Measurements from ENCODE around the gene ZP1. TPM values are rescaled to one million over a fixed set of nuclear protein-coding genes. Genes with fewer than 3 reads are reported as not detected.
A peak's percentile ranks its signal among the peaks of the same experiment; 100 is the strongest.

Gene ZP1
- total RNA-seq, 2 experiments from 2014 or later = not detected

- DNase-seq = no peak
- Mint-ChIP-seq H3K36me3 (ENCODE audit: low read depth) (peaks cover 1% of the 10 kb centered on the region), H3K9me3 (no peaks in the 10 kb centered on the region), H3K27ac (peak overlapping the region; percentile 86), H3K4me1 (peaks cover 31% of the 10 kb centered on the region), H3K4me3 (no peak overlapping the region), H3K27me3 (peaks cover 2% of the 10 kb centered on the region)
- POLR2A ChIA-PET = no interaction called here
- CTCF ChIA-PET = interaction anchor here (1.2 kb wide), 1 partner anchor 13 kb away, joined by 3 read pairs; no protein-coding TSS in a partner anchor
Measured at GRCh38 chr11:60858731-60859464, 8.4 kb upstream of the ZP1 start.

DNA sequence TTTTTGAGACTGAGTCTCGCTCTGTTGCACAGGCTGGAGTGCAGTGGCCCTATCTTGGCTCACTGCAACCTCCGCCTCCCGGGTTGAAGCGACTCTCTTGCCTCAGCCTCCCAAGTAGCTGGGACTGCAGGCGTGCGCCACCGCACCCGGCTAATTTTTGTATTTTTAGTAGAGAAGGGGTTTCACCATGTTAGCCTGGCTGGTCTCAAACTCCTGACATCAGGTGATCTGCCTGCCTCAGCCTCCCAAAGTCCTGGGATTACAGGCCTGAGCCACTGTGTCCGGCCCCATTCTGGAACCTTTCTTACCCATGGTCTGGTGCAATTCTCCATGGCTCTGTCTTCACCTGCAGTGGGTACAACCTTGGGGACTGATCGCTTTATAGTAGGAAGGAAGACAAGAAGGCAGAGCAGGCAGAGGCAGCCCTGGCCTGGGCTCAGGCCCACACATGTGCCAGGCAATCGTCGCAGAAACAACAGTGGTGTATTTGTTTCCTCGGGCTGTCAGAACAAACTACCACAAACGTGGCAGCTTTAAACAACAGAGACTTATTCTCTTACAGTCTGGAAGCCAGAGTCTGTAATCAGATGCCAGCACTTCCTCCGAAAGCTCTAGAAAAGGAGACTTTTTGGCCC lies 7.6 kb upstream of the ZP1 start:
- Mint-ChIP-seq H3K4me1 (peaks cover 33% of the 10 kb centered on the region), H3K4me3 (no peak overlapping the region), H3K9me3 (no peaks in the 10 kb centered on the region), H3K27me3 (peaks cover 2% of the 10 kb centered on the region), H3K36me3 (ENCODE audit: low read depth) (peaks cover 1% of the 10 kb centered on the region), H3K27ac (no peak overlapping the region)
- DNase-seq = no peak
- ChIA-PET POLR2A (no interaction called here), CTCF (interaction anchor here (1.6 kb wide), 1 partner anchor 28 kb away, joined by 5 read pairs; no protein-coding TSS in a partner anchor)

- ChIA-PET CTCF (interaction anchor here (1.0 to 1.6 kb wide), 3 partner anchors 9 to 27 kb away, joined by 4 to 5 read pairs (median 5); no protein-coding TSS in a partner anchor), POLR2A (interaction anchor here (0.6 to 0.7 kb wide), 2 partner anchors 26 to 52 kb away, joined by 4 to 7 read pairs; no protein-coding TSS in a partner anchor)
- Mint-ChIP-seq H3K9me3 (no peaks in the 10 kb centered on the region), H3K27me3 (peaks cover 2% of the 10 kb centered on the region), H3K27ac (no peak overlapping the region), H3K4me1 (peaks cover 36% of the 10 kb centered on the region), H3K4me3 (no peak overlapping the region), H3K36me3 (ENCODE audit: low read depth) (peaks cover 1% of the 10 kb centered on the region)
- DNase-seq = no peak
Measured at GRCh38 chr11:60860943-60861342, 6.4 kb upstream of the ZP1 start.

DNA sequence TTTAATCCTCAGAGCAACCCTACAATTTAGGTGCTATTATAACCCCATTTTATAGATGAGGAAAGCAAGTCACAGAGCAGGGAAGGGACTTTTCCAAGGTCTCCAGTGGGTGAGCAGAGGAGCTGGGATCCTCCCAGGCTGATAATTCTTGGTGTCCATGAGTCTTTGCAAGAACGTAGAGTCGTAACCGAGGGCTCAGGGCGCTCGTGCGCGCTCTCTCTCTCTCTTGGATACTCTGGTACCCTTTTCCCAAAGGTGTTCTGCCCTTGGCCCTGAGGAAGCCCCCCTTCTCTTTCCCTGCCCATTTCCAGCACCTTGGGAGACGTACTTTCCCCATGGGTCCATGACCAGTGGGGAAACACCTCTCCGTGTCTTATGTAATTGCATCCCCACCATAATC lies 5.2 kb upstream of the ZP1 start:
- DNase-seq = no peak
- no peak overlapping the region for H3K27ac Mint-ChIP-seq
- POLR2A ChIA-PET = no interaction called here
- CTCF ChIA-PET = interaction anchor here (1.0 to 1.6 kb wide), 2 partner anchors 18 to 27 kb away, joined by 3 to 4 read pairs; no protein-coding TSS in a partner anchor
- peaks cover 2% of the 10 kb centered on the region for H3K27me3 Mint-ChIP-seq
- H3K4me3 Mint-ChIP-seq = no peak overlapping the region
- H3K9me3 Mint-ChIP-seq = no peaks in the 10 kb centered on the region
- H3K4me1 Mint-ChIP-seq = peaks cover 36% of the 10 kb centered on the region
- H3K36me3 Mint-ChIP-seq (ENCODE audit: low read depth) = peaks cover 1% of the 10 kb centered on the region

GRCh38 chr11:60863550-60864521 lies 3.5 kb upstream of the ZP1 start:
- DNase-seq = no peak
- no peaks in the 10 kb centered on the region for H3K9me3 Mint-ChIP-seq
- H3K27ac Mint-ChIP-seq = no peak overlapping the region
- ChIA-PET POLR2A (no interaction called here), CTCF (interaction anchor here (1.5 to 1.8 kb wide), 4 partner anchors 7 to 25 kb away, joined by 3 to 5 read pairs (median 4); partner anchors contain the start of gene PTGDR2)
- H3K4me3 Mint-ChIP-seq = no peak overlapping the region
- H3K27me3 Mint-ChIP-seq = peaks cover 2% of the 10 kb centered on the region
- peaks cover 32% of the 10 kb centered on the region for H3K4me1 Mint-ChIP-seq
- no peaks in the 10 kb centered on the region for H3K36me3 Mint-ChIP-seq (ENCODE audit: low read depth)

GRCh38 chr11:60864856-60865513 lies 2.4 kb upstream of the ZP1 start:
- Mint-ChIP-seq H3K36me3 (ENCODE audit: low read depth) (no peaks in the 10 kb centered on the region), H3K27me3 (peaks cover 2% of the 10 kb centered on the region), H3K9me3 (no peaks in the 10 kb centered on the region), H3K27ac (no peak overlapping the region), H3K4me3 (no peak overlapping the region), H3K4me1 (peaks cover 32% of the 10 kb centered on the region)
- DNase-seq = no peak
- ChIA-PET POLR2A (no interaction called here), CTCF (interaction anchor here (0.8 to 2.6 kb wide), 6 partner anchors 9 to 34 kb away, joined by 3 to 9 read pairs (median 3); partner anchors contain the start of gene PTGDR2)

GRCh38 chr11:60867871-60868681 lies 734 bp downstream of the ZP1 start:
- H3K27me3 Mint-ChIP-seq = no peaks in the 10 kb centered on the region
- ChIA-PET POLR2A (interaction anchor here (0.6 kb wide), 1 partner anchor 174 kb away, joined by 3 read pairs; no protein-coding TSS in a partner anchor), CTCF (interaction anchor here (0.6 to 0.9 kb wide), 2 partner anchors 19 to 105 kb away, joined by 3 to 6 read pairs; no protein-coding TSS in a partner anchor)
- H3K4me3 Mint-ChIP-seq = no peak overlapping the region
- DNase-seq = no peak
- H3K9me3 Mint-ChIP-seq = no peaks in the 10 kb centered on the region
- no peaks in the 10 kb centered on the region for H3K36me3 Mint-ChIP-seq (ENCODE audit: low read depth)
- peaks cover 56% of the 10 kb centered on the region for H3K4me1 Mint-ChIP-seq
- peak overlapping the region; percentile 72 for H3K27ac Mint-ChIP-seq

DNA sequence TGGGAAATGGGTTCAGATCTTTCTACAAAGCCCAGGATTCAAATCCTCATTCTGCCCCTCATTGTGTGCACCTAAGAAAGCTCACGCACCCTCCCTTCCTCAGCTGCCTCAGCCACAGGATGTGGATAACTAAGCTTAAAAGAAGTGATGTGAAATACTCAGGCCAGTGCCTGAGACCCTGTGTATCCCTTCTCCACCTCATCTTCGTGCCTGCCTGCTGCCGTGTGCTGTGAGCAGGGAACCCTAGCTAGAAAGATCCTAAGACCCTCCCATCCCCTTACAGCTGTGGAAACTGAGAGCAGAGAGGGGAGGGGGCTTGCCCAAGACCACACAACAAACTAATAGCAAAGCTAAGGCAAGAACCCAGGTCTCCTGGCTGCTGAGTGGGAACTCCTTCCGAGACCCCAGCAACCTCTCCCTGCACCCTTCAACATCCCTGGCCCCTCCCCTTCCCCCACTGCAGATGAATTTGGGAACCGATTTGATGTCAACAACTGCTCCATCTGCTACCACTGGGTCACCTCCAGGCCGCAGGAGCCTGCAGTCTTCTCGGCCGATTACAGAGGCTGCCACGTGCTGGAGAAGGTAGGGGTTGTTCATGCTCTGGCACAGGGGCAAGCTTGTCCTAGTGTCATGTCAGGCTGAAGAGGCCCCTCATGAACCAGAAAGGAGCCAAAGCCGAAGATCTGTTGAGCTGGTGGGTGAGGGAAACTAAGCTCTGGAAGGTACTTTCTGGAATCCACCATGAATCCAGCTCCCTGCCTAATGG lies 1.5 kb downstream of the ZP1 start:
- Mint-ChIP-seq H3K4me3 (no peak overlapping the region), H3K27me3 (no peaks in the 10 kb centered on the region), H3K27ac (peak overlapping the region; percentile 72), H3K36me3 (ENCODE audit: low read depth) (no peaks in the 10 kb centered on the region), H3K4me1 (peaks cover 62% of the 10 kb centered on the region), H3K9me3 (no peaks in the 10 kb centered on the region)
- POLR2A ChIA-PET = no interaction called here
- CTCF ChIA-PET = interaction anchor here (1.4 to 1.9 kb wide), 3 partner anchors 8 to 30 kb away, joined by 3 to 4 read pairs (median 4); no protein-coding TSS in a partner anchor
- DNase-seq = no peak

- CTCF ChIA-PET = interaction anchor here (0.9 to 1.9 kb wide), 4 partner anchors 8 to 30 kb away, joined by 3 to 4 read pairs (median 4); no protein-coding TSS in a partner anchor
- Mint-ChIP-seq H3K27ac (peak overlapping the region; percentile 58), H3K9me3 (no peaks in the 10 kb centered on the region), H3K36me3 (ENCODE audit: low read depth) (no peaks in the 10 kb centered on the region), H3K4me1 (peaks cover 61% of the 10 kb centered on the region), H3K27me3 (no peaks in the 10 kb centered on the region), H3K4me3 (no peak overlapping the region)
- no peak for DNase-seq
- POLR2A ChIA-PET = no interaction called here
Measured at GRCh38 chr11:60869451-60869825, 2.1 kb downstream of the ZP1 start.

DNA sequence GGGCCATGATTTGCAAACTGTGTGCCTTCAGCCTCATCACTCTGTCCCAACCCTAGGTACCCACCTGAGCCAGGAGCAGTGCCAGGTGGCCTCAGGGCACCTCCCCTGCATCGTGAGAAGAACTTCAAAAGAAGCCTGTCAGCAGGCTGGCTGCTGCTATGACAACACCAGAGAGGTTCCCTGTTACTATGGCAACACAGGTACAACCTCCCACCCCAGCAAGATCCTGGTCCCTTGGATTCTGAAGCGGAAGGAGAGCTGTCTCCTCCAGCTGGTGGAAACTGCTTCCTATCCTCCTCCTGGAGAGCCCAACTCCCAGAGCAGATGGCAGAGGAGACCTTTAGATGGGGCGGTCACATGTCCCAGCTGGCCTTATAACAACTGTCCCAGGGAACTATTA lies 2.9 kb downstream of the ZP1 start:
- no peaks in the 10 kb centered on the region for H3K9me3 Mint-ChIP-seq
- DNase-seq = no peak
- H3K4me1 Mint-ChIP-seq = peaks cover 55% of the 10 kb centered on the region
- no peaks in the 10 kb centered on the region for H3K27me3 Mint-ChIP-seq
- no peak overlapping the region for H3K27ac Mint-ChIP-seq
- POLR2A ChIA-PET = no interaction called here
- CTCF ChIA-PET = interaction anchor here (0.9 to 1.9 kb wide), 5 partner anchors 9 to 29 kb away, joined by 3 to 4 read pairs (median 3); no protein-coding TSS in a partner anchor
- H3K4me3 Mint-ChIP-seq = no peak overlapping the region
- no peaks in the 10 kb centered on the region for H3K36me3 Mint-ChIP-seq (ENCODE audit: low read depth)

Data from activated CD4-positive, alpha-beta T cell treated with anti-CD3 and anti-CD28 coated beads, Interleukin-2, amount 10 ng/mL, durations not matched to agents 7 days and 5 days (primary cell).